Pulmonary artery endothelial cell (primary cell): ENCODE results near the gene TSHZ3. TPM values are rescaled to one million over a fixed set of nuclear protein-coding genes. Genes with fewer than 3 reads are reported as not detected.

Experiments
- DNase-seq: peaks from one replicate; pipeline ENCODE4 v3.0.0-alpha.2; 2011; ENCODE audit warnings: low read depth, low spot score
- total RNA-seq: library from RNA; depleted of rRNA; stranded (reverse); fragments of >200 nt; gene quantifications from 2 replicates; pipeline ENCODE4 v1.2.3, GENCODE V29; 2014

Gene TSHZ3
- total RNA-seq, 1 donor from 2014 or later: 3.0 TPM

GRCh38 chr19:31337008-31337914 lies 12.0 kb downstream of the TSHZ3 start:
- no peak for DNase-seq

- no peak for DNase-seq
Measured at GRCh38 chr19:31335716-31336115, 13.5 kb downstream of the TSHZ3 start.

- DNase-seq: no peak
Measured at GRCh38 chr19:31334849-31335624, 14.2 kb downstream of the TSHZ3 start.

GRCh38 chr19:31334101-31334848 lies 15.0 kb downstream of the TSHZ3 start:
- DNase-seq: no peak

GRCh38 chr19:31332096-31332495 lies 17.1 kb downstream of the TSHZ3 start:
- no peak for DNase-seq

GRCh38 chr19:31331536-31331935 lies 17.7 kb downstream of the TSHZ3 start:
- DNase-seq: no peak

- no peak for DNase-seq
Measured at GRCh38 chr19:31330761-31331160, 18.5 kb downstream of the TSHZ3 start.

- DNase-seq: no peak
Measured at GRCh38 chr19:31330237-31330636, 19.0 kb downstream of the TSHZ3 start.

GRCh38 chr19:31329819-31330218 lies 19.4 kb downstream of the TSHZ3 start:
- no peak for DNase-seq

GRCh38 chr19:31328238-31328637 lies 21.0 kb downstream of the TSHZ3 start:
- no peak for DNase-seq

GRCh38 chr19:31326329-31327028 lies 22.8 kb downstream of the TSHZ3 start:
- no peak for DNase-seq

- DNase-seq: no peak
Measured at GRCh38 chr19:31325342-31325741, 23.9 kb downstream of the TSHZ3 start.

GRCh38 chr19:31319465-31319864 lies 29.8 kb downstream of the TSHZ3 start:
- DNase-seq: no peak

- no peak for DNase-seq
Measured at GRCh38 chr19:31318790-31319425, 30.3 kb downstream of the TSHZ3 start.

- DNase-seq: no peak
Measured at GRCh38 chr19:31317570-31317969, 31.7 kb downstream of the TSHZ3 start.

GRCh38 chr19:31317093-31317492 lies 32.1 kb downstream of the TSHZ3 start:
- DNase-seq: no peak

- no peak for DNase-seq
Measured at GRCh38 chr19:31316201-31316951, 32.9 kb downstream of the TSHZ3 start.

GRCh38 chr19:31315652-31316051 lies 33.6 kb downstream of the TSHZ3 start:
- no peak for DNase-seq

GRCh38 chr19:31314849-31315629 lies 34.2 kb downstream of the TSHZ3 start:
- no peak for DNase-seq
